ENCODE results near the gene CDK5.
"Not testable (repeated sequence)": the region's sequence is repeated elsewhere in the genome, so short reads cannot be mapped to it uniquely, and the experiment has no call there.

Gene CDK5

GRCh38 chr7:151016942-151017341 lies 40.8 kb downstream of the CDK5 start:
- DNase-seq (ENCODE audit: low read depth in 2 of 2), result no peak

GRCh38 chr7:151016505-151016904 lies 41.2 kb downstream of the CDK5 start:
- DNase-seq (ENCODE audit: low read depth in 2 of 2), result no peak

GRCh38 chr7:151015967-151016366 lies 41.7 kb downstream of the CDK5 start:
- no peak for DNase-seq (ENCODE audit: low read depth in 2 of 2)

GRCh38 chr7:151014950-151015349 lies 42.7 kb downstream of the CDK5 start:
- DNase-seq (ENCODE audit: low read depth in 2 of 2), result no peak

DNA sequence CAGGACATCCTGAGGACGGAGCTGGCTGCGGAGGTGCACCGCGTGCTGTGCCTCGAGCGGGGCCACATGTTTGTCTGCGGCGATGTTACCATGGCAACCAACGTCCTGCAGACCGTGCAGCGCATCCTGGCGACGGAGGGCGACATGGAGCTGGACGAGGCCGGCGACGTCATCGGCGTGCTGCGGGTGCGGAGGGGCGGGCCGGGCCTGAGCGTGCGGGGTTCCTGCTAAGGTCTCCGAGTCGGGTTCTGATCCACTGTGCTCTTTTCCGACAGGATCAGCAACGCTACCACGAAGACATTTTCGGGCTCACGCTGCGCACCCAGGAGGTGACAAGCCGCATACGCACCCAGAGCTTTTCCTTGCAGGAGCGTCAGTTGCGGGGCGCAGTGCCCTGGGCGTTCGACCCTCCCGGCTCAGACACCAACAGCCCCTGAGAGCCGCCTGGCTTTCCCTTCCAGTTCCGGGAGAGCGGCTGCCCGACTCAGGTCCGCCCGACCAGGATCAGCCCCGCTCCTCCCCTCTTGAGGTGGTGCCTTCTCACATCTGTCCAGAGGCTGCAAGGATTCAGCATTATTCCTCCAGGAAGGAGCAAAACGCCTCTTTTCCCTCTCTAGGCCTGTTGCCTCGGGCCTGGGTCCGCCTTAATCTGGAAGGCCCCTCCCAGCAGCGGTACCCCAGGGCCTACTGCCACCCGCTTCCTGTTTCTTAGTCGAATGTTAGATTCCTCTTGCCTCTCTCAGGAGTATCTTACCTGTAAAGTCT lies 43.8 kb downstream of the CDK5 start:
- DNase-seq (ENCODE audit: low read depth in 2 of 2), result peak; percentile 48 to 77

GRCh38 chr7:151013356-151013732 lies 44.4 kb downstream of the CDK5 start:
- DNase-seq (ENCODE audit: low read depth in 2 of 2), result no peak

GRCh38 chr7:151012911-151013347 lies 44.8 kb downstream of the CDK5 start:
- DNase-seq (ENCODE audit: low read depth in 2 of 2), result no peak

DNA sequence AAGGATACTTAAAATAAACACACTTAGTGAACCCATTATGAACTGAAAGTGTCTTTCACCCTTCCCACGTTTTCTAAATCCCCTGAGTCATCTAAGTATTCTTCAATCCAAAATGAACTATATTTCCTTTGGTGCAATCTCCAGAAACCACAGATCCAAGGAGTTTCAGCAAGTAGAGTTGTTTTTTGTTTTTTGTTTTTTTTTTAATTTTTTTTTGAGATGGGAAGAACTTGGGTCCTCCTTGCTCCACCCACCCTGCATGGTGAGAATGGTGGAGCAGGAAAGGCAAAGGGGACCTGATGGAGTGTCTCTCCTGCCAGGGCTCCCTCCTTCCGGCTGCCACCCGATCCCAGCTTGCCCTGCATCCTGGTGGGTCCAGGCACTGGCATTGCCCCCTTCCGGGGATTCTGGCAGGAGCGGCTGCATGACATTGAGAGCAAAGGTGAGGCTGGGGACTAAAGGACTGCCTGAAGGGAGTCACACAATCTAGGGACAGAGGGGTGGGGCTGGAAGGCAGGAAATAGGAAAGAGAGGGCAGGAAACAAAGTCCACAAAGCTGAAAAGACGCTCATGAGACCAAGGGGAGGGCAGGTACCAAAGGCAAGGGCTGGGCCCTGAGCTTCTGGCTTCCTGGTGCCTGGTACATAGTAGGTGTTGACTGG lies 45.5 kb downstream of the CDK5 start:
- no peak for DNase-seq (ENCODE audit: low read depth in 2 of 2)

DNA sequence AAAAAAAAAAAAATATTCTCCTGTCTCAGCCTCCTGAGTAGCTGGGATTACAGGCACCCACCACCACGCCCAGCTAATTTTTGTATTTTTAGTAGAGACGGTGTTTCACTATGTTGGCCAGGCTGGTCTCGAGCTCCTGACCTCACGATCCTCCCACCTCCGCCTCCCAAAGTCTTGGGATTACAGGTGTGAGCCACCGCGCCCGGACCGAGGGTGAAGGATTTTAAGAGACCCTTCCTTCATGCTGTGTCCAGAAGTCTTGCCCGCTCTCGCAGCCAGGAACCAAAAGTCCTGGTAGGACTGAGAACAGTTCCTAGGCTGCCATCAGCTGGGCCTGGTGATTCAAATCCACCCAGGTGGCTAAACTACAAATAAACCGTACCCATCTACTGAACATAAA lies 46.1 kb downstream of the CDK5 start:
- not testable (repeated sequence) for DNase-seq (ENCODE audit: low read depth in 2 of 2)

DNA sequence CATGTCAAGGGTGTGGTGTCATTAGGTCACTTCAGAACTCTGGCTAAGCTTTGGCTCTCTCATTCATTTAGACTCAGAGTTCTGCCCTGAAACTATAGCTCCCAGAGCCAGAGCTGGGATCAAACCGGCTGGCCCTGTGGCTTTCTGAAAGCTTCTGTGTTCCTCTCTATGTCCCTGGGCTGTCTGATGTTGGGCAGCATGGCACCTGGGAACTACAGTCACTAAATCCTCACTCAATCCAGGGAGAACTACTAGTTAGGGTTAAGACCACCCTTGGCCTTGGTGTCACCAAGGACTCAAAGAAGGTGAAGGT lies 46.6 kb downstream of the CDK5 start:
- no peak for DNase-seq (ENCODE audit: low read depth in 2 of 2)

- DNase-seq (ENCODE audit: low read depth in 2 of 2), result no peak
Measured at GRCh38 chr7:151010307-151011096, 47.2 kb downstream of the CDK5 start.

- no peak for DNase-seq (ENCODE audit: low read depth in 2 of 2)
Measured at GRCh38 chr7:151010037-151010306, 47.7 kb downstream of the CDK5 start.

- DNase-seq (ENCODE audit: low read depth in 2 of 2), result no peak
Measured at GRCh38 chr7:151009327-151010036, 48.2 kb downstream of the CDK5 start.

GRCh38 chr7:151008511-151009323 lies 49.0 kb downstream of the CDK5 start:
- DNase-seq (ENCODE audit: low read depth in 2 of 2), result peak; percentile 57 to 79

- DNase-seq (ENCODE audit: low read depth in 2 of 2), result no peak
Measured at GRCh38 chr7:151008143-151008510, 49.6 kb downstream of the CDK5 start.

DNA sequence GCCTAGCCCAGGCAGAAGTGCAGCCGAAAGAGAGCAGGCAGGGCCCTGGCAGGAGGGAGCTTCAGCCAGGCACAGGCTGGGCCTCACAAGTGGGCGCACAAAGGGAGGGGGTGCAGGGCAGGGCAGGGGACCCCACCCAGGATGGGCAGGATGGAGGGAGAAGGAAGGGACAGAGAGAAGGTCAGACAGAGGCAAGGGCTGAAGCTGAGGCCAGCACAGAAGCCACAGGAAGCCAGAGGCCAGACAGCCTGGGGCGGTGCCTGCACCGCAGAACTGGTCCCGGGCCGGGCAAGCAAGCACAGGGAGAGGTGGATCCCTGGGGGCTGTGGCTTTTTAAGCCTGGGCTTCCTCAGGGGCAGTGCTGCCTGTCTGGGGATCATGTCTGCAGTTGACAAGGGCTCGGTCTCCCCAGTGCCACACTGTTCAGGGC lies 50.2 kb downstream of the CDK5 start:
- DNase-seq (ENCODE audit: low read depth in 2 of 2), result no peak

- no peak for DNase-seq (ENCODE audit: low read depth in 2 of 2)
Measured at GRCh38 chr7:151006590-151007300, 51.0 kb downstream of the CDK5 start.

DNA sequence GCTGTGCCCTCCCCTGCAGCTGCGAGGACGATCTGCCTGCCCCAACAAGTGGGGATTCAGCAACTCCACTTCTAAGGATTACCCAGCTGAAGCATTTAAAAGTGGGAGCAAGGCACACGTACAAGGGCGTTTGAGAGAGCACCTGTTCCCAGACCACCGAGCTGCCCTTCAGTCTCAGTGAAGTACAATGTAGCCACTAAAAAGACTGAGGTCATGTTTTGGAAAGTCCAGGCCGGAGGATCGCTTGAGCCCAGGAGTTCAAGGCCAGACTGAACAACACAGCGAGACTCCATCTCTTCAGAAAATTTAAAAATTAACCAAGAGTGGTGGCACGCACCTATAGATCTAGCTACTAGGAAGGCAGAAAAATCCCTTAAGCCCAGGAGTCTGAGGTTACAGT lies 52.1 kb downstream of the CDK5 start:
- no peak for DNase-seq (ENCODE audit: low read depth in 2 of 2)
